Hematopoietic multipotent progenitor cell treated with erythropoietin and hydrocortisone succinate and interleukin-3 and kit ligand, for 4 days (in vitro differentiated cells): ENCODE measurements around the gene NBPF3.
"Not testable (repeated sequence)": the region's sequence is repeated elsewhere in the genome, so short reads cannot be mapped to it uniquely, and the experiment has no call there.

Source experiments
- DNase-seq: peaks from one replicate; pipeline ENCODE4 v3.0.0-alpha.2; 2015

Gene NBPF3

GRCh38 chr1:21439345-21439720 lies 604 bp upstream of the NBPF3 start:
- DNase-seq: no peak

GRCh38 chr1:21440630-21441125 lies 741 bp downstream of the NBPF3 start:
- DNase-seq: peak; percentile 54

- not testable (repeated sequence) for DNase-seq
Measured at GRCh38 chr1:21446647-21447046, 6.7 kb downstream of the NBPF3 start.

- no peak for DNase-seq
Measured at GRCh38 chr1:21447311-21447710, 7.4 kb downstream of the NBPF3 start.

- DNase-seq: peak; percentile 81
Measured at GRCh38 chr1:21449906-21450305, 10.0 kb downstream of the NBPF3 start.

- no peak for DNase-seq
Measured at GRCh38 chr1:21451212-21451611, 11.3 kb downstream of the NBPF3 start.

GRCh38 chr1:21451981-21452411 lies 12.1 kb downstream of the NBPF3 start:
- peak; percentile 86 for DNase-seq

- peak; percentile 92 for DNase-seq
Measured at GRCh38 chr1:21453964-21454614, 14.2 kb downstream of the NBPF3 start.

- not testable (repeated sequence) for DNase-seq
Measured at GRCh38 chr1:21454904-21455303, 15.0 kb downstream of the NBPF3 start.

GRCh38 chr1:21457654-21458053 lies 17.7 kb downstream of the NBPF3 start:
- DNase-seq: no peak

GRCh38 chr1:21465127-21465526 lies 25.2 kb downstream of the NBPF3 start:
- DNase-seq: not testable (repeated sequence)

- DNase-seq: not testable (repeated sequence)
Measured at GRCh38 chr1:21467946-21468345, 28.0 kb downstream of the NBPF3 start.

- DNase-seq: peak; percentile 78
Measured at GRCh38 chr1:21468599-21468998, 28.7 kb downstream of the NBPF3 start.

GRCh38 chr1:21469581-21469980 lies 29.6 kb downstream of the NBPF3 start:
- no peak for DNase-seq

- DNase-seq: no peak
Measured at GRCh38 chr1:21472861-21473260, 32.9 kb downstream of the NBPF3 start.

GRCh38 chr1:21478356-21478755 lies 38.4 kb downstream of the NBPF3 start:
- no peak for DNase-seq

GRCh38 chr1:21483881-21484280 lies 43.9 kb downstream of the NBPF3 start:
- DNase-seq: not testable (repeated sequence)

GRCh38 chr1:21489146-21489545 lies 49.2 kb downstream of the NBPF3 start:
- DNase-seq: no peak

GRCh38 chr1:21490774-21491487 lies 51.0 kb downstream of the NBPF3 start:
- DNase-seq: peak; percentile 78

GRCh38 chr1:21491488-21492355 lies 51.8 kb downstream of the NBPF3 start:
- no peak for DNase-seq

- no peak for DNase-seq
Measured at GRCh38 chr1:21492356-21492625, 52.4 kb downstream of the NBPF3 start.

GRCh38 chr1:21494196-21494595 lies 54.3 kb downstream of the NBPF3 start:
- DNase-seq: no peak

- no peak for DNase-seq
Measured at GRCh38 chr1:21495225-21495820, 55.4 kb downstream of the NBPF3 start.
